Measurements from ENCODE around the gene CUL3. TPM values are rescaled to one million over a fixed set of nuclear protein-coding genes. Genes with fewer than 3 reads are reported as not detected.

CUL3 gene
- total RNA-seq, 1 experiment from 2014 or later, result 114 TPM

DNA sequence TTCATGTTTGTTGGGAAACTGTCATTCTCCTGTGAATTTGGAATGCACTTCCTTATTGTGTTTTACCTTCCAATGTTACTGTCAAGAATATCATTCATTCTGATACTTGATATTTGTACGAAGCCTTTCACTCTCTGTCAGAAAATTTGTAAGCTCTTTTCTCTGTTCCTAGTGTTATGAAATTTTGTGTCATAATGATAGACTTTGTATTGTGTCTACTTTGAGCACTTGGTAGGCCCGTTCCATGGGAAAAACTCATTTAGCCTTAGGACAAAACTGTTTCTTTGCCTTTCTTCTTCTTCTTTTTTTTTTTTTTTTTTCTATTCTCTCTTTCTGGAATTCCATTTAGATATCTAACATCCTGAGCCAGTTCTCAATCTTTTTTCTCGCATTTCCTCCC is 131.3 kb downstream of the CUL3 start:
- H2BK20ac ChIP-seq (ENCODE audit: low read depth, low read length, poor library complexity, severe bottlenecking), result no peak overlapping the region
- H2BK12ac ChIP-seq (ENCODE audit: insufficient read length, low read depth, low read length), result no peak overlapping the region
- H3K56ac ChIP-seq (ENCODE audit: insufficient read length, low read depth, low read length), result no peak overlapping the region
- H3K79me1 ChIP-seq (ENCODE audit: insufficient read depth, low read depth, low read length, poor library complexity, severe bottlenecking), result no peaks in the 10 kb centered on the region
- H4K91ac ChIP-seq (ENCODE audit: insufficient read length, low read depth, low read length), result no peak overlapping the region
- H3K4me1 ChIP-seq (ENCODE audit: insufficient read depth, low read length), result no peaks in the 10 kb centered on the region
- no peak overlapping the region for H3K4me3 Mint-ChIP-seq
- H3K23me2 ChIP-seq (ENCODE audit: insufficient read length, low read depth, low read length, poor library complexity, severe bottlenecking), result no peaks in the 10 kb centered on the region
- no peaks in the 10 kb centered on the region for H3K27me3 Mint-ChIP-seq (ENCODE audit: low read depth)
- no peak overlapping the region for H4K8ac ChIP-seq (replicated peaks; ENCODE audit: insufficient read length, low read depth, low read length)
- TF ChIP-seq, protein P1, sequence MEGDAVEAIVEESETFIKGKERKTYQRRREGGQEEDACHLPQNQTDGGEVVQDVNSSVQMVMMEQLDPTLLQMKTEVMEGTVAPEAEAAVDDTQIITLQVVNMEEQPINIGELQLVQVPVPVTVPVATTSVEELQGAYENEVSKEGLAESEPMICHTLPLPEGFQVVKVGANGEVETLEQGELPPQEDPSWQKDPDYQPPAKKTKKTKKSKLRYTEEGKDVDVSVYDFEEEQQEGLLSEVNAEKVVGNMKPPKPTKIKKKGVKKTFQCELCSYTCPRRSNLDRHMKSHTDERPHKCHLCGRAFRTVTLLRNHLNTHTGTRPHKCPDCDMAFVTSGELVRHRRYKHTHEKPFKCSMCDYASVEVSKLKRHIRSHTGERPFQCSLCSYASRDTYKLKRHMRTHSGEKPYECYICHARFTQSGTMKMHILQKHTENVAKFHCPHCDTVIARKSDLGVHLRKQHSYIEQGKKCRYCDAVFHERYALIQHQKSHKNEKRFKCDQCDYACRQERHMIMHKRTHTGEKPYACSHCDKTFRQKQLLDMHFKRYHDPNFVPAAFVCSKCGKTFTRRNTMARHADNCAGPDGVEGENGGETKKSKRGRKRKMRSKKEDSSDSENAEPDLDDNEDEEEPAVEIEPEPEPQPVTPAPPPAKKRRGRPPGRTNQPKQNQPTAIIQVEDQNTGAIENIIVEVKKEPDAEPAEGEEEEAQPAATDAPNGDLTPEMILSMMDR (conservative IDR thresholded peaks at IDR 0.05), result no peak
- H3K27me3 ChIP-seq (ENCODE audit: insufficient read depth, low read length), result no peaks in the 10 kb centered on the region
- no peak overlapping the region for H4K5ac ChIP-seq (ENCODE audit: insufficient read length, low read depth, low read length)
- H3K9me3 ChIP-seq (ENCODE audit: control insufficient read depth, low read depth, low read length), result no peaks in the 10 kb centered on the region
- no peak overlapping the region for H2BK15ac ChIP-seq (ENCODE audit: low read depth, low read length)
- no peaks in the 10 kb centered on the region for H4K20me1 ChIP-seq (ENCODE audit: control insufficient read depth, insufficient read depth, insufficient read length)
- H3K4me2 ChIP-seq (ENCODE audit: insufficient read depth, insufficient read length, low read length), result no peak overlapping the region
- no peak overlapping the region for H2AK5ac ChIP-seq (ENCODE audit: insufficient read length, low read length)
- no peak overlapping the region for H3K23ac ChIP-seq (ENCODE audit: insufficient read length, low read depth, low read length)
- H3K4me1 Mint-ChIP-seq, result peaks cover 11% of the 10 kb centered on the region in 2 experiments
- no peak overlapping the region for H2BK120ac ChIP-seq (ENCODE audit: low read depth, low read length, poor library complexity, severe bottlenecking)
- peaks cover 10 to 19% of the 10 kb centered on the region in 2 experiments for H3K9me3 Mint-ChIP-seq
- no peak overlapping the region for H3K4ac ChIP-seq (ENCODE audit: low read depth, low read length)
- WGBS (ENCODE audit: extremely low coverage, insufficient read length, low lambda C conversion rate), result no CpG with 5 or more reads among the region's 3 CpGs
- H3K14ac ChIP-seq (ENCODE audit: insufficient read depth, low read length), result no peak overlapping the region
- no peak overlapping the region for H3K27ac Mint-ChIP-seq
- H3K27ac ChIP-seq (ENCODE audit: insufficient read length, low read depth, low read length), result no peak overlapping the region
- no peak overlapping the region for H2BK5ac ChIP-seq (ENCODE audit: insufficient read length, low read length)
- H3K9ac ChIP-seq (ENCODE audit: extremely low read depth, insufficient read length, low read length), result no peak overlapping the region
- no peak overlapping the region for H3K18ac ChIP-seq (ENCODE audit: insufficient read length, low read depth, low read length)
- no peak overlapping the region for H2AFZ ChIP-seq (ENCODE audit: low read length)
- H3T11ph ChIP-seq (ENCODE audit: low read length), result no peak overlapping the region
- H3K36me3 Mint-ChIP-seq (ENCODE audit: insufficient read depth in 1 of 3, low read depth in 3 of 3), result peaks cover 0 to 13% (median 7%) of the 10 kb centered on the region in 3 experiments; a peak in 5 of 7 replicates
- no peaks in the 10 kb centered on the region for H3K79me2 ChIP-seq (ENCODE audit: insufficient read depth, low read length)
- no peak for DNase-seq

Measured in H9 (cell line).